Glutamatergic neuron (in vitro differentiated cells): ENCODE results near the gene MSH3. TPM values are rescaled to one million over a fixed set of nuclear protein-coding genes. Genes with fewer than 3 reads are reported as not detected.
"Not testable (repeated sequence)": the region's sequence is repeated elsewhere in the genome, so short reads cannot be mapped to it uniquely, and the experiment has no call there.

Source experiments
- DNase-seq: peaks from one replicate; pipeline ENCODE4 v3.0.0; 2022
- H3K27ac Mint-ChIP-seq: one replicate; pipeline ENCODE4 v1.8.0; 2020; ENCODE audit warnings: mild to moderate bottlenecking, mixed read lengths, inconsistent platforms; ENCODE audit not compliant: unreplicated experiment
- H3K27me3 Mint-ChIP-seq: one replicate; pipeline ENCODE4 v1.8.0; 2020; ENCODE audit warnings: mild to moderate bottlenecking, moderate library complexity, mixed read lengths, inconsistent platforms; ENCODE audit not compliant: unreplicated experiment
- H3K36me3 Mint-ChIP-seq: one replicate; pipeline ENCODE4 v1.8.0; 2020; ENCODE audit warnings: mild to moderate bottlenecking, mixed read lengths, inconsistent platforms; ENCODE audit not compliant: unreplicated experiment
- H3K4me1 Mint-ChIP-seq: one replicate; pipeline ENCODE4 v1.8.0; 2020; ENCODE audit warnings: mild to moderate bottlenecking, low read depth, mixed read lengths, inconsistent platforms; ENCODE audit not compliant: unreplicated experiment
- H3K4me3 Mint-ChIP-seq: one replicate; pipeline ENCODE4 v1.8.0; 2020; ENCODE audit warnings: mild to moderate bottlenecking, mixed read lengths, inconsistent platforms; ENCODE audit not compliant: unreplicated experiment
- H3K9me3 Mint-ChIP-seq: one replicate; pipeline ENCODE4 v1.8.0; 2020; ENCODE audit warnings: mild to moderate bottlenecking, moderate library complexity, mixed read lengths, inconsistent platforms; ENCODE audit not compliant: unreplicated experiment
- total RNA-seq: library from RNA; stranded (reverse); fragmentation: NEBNext Ultra II Directional; extraction: Animal tissue kit (Norgen Biotek cat#: 25700); gene quantifications from one replicate; pipeline ENCODE4 v1.2.1, GENCODE V29; 2021; ENCODE audit not compliant: unreplicated experiment
- TF ChIP-seq, protein P1 (sequence below): fragments of 200-600 bp; sonication (generic); IDR thresholded peaks from one replicate; pipeline ENCODE4 v1.5.0; 2021; ENCODE audit not compliant: partially characterized antibody, unreplicated experiment

Gene MSH3
- total RNA-seq, 1 donor from 2014 or later, result 14.4 TPM

DNA sequence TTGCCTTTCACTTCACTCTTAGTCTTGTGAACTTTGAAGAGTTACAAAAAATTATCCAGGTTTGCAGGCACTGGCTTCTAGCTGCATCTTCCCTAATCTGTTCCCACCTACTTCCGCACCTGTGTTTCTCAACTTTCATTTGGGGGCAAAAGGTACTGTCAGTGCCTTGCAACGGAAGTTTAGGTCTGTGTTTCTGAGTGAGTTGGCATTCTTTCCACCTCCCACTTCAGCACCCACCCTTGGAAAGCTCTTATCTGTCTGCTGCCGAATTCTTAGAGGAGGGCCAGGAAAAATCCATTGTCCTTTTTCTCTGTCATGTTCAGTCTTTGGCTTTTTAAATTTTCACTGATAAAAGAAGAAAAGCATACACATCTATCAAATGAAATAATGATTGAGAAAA is 216.0 kb downstream of the MSH3 start:
- peaks cover 5% of the 10 kb centered on the region for H3K4me1 Mint-ChIP-seq
- no peak for DNase-seq
- no peak overlapping the region for H3K27ac Mint-ChIP-seq
- TF ChIP-seq, protein P1, sequence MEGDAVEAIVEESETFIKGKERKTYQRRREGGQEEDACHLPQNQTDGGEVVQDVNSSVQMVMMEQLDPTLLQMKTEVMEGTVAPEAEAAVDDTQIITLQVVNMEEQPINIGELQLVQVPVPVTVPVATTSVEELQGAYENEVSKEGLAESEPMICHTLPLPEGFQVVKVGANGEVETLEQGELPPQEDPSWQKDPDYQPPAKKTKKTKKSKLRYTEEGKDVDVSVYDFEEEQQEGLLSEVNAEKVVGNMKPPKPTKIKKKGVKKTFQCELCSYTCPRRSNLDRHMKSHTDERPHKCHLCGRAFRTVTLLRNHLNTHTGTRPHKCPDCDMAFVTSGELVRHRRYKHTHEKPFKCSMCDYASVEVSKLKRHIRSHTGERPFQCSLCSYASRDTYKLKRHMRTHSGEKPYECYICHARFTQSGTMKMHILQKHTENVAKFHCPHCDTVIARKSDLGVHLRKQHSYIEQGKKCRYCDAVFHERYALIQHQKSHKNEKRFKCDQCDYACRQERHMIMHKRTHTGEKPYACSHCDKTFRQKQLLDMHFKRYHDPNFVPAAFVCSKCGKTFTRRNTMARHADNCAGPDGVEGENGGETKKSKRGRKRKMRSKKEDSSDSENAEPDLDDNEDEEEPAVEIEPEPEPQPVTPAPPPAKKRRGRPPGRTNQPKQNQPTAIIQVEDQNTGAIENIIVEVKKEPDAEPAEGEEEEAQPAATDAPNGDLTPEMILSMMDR, result no peak
- peaks cover 4% of the 10 kb centered on the region for H3K36me3 Mint-ChIP-seq
- H3K4me3 Mint-ChIP-seq, result no peak overlapping the region
- no peaks in the 10 kb centered on the region for H3K9me3 Mint-ChIP-seq
- H3K27me3 Mint-ChIP-seq, result no peaks in the 10 kb centered on the region

DNA sequence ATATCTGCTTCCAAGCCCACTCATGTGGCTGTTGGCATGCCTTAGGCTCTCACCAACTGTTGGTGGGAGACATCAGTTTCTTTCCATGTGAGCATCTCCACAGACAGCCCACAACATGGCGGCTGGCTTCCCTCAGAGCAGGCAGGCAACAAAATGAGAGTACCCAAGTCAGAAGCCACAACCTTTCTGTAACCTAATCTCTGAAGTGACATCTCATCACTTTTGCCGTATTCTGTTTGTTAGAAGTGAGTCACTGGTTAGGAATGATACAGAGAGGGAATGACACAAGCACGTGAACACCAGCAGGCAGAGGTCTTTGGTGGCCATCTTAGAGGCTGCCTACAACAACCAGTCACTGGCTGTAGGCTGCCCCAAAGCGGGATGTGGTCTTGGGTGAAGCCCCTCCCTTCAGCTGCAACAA is 217.1 kb downstream of the MSH3 start:
- H3K4me1 Mint-ChIP-seq, result peaks cover 4% of the 10 kb centered on the region
- no peak overlapping the region for H3K27ac Mint-ChIP-seq
- peaks cover under 1% of the 10 kb centered on the region for H3K36me3 Mint-ChIP-seq
- H3K27me3 Mint-ChIP-seq, result no peaks in the 10 kb centered on the region
- DNase-seq, result no peak
- H3K9me3 Mint-ChIP-seq, result no peaks in the 10 kb centered on the region
- TF ChIP-seq, protein P1, result no peak
- no peak overlapping the region for H3K4me3 Mint-ChIP-seq

DNA sequence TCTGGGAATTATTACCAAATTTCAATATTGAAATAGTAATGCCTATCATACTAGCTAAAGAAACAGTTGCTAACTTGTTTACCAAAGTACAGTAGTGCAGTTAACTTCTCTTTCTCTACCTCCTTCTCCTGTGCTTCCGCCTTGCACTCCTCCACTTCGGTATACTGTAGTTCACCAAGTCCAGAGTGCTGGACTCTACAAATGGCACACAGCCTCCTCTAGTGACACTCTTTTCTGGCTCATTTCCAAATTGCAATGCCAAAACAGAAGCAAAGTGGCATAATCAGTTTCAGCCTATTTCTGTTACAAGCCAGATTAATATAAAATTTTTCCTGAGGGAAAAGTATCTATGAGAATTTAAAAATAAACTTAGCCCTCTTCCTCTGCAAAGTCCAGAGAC is 219.7 kb downstream of the MSH3 start:
- Mint-ChIP-seq H3K27ac (no peak overlapping the region), H3K9me3 (no peaks in the 10 kb centered on the region), H3K4me3 (no peak overlapping the region), H3K27me3 (no peaks in the 10 kb centered on the region), H3K36me3 (no peaks in the 10 kb centered on the region), H3K4me1 (no peaks in the 10 kb centered on the region)
- DNase-seq, result no peak
- TF ChIP-seq, protein P1, result no peak

DNA sequence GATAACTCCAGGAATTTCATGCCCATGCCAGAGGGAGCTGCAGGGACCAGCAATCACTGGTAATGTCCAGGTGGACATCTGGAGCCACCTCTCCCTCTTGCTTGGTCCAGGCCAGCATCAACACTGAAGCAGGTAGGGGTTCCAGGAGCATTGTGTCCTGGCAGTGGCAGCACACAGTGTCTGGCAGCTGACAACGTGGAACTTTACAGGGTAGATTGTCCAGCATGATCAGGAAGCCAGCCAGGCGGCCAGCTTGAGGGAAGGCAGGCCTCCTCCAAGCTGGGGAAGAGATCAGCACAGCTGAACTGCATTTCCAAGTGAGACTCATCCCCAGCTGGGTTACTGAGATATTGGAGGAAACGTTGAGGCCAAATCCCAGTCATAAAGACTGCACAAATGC is 223.1 kb downstream of the MSH3 start:
- Mint-ChIP-seq H3K27me3 (no peaks in the 10 kb centered on the region), H3K4me1 (no peaks in the 10 kb centered on the region), H3K4me3 (no peak overlapping the region), H3K36me3 (peaks cover 5% of the 10 kb centered on the region), H3K9me3 (no peaks in the 10 kb centered on the region), H3K27ac (no peak overlapping the region)
- TF ChIP-seq, protein P1, result no peak
- DNase-seq, result no peak

DNA sequence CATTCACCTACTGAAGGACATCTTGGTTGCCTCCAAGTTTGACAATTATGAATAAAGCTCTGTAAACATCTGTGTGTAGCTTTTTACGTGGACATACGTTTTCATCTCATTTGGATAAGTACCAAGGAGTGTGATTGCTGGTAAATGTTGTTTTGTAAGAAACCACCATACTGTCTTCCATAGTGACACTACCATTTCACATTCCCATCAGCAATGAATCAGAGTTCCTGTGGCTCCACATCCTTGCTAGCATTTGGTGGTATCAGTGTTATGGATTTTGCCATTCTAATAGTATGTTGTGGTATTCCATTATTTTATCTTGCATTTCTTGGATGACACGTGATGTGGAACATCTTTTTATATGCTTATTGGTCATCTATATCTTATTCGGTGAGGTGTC is 227.3 kb downstream of the MSH3 start:
- H3K4me3 Mint-ChIP-seq, result no peak overlapping the region
- H3K27me3 Mint-ChIP-seq, result no peaks in the 10 kb centered on the region
- H3K36me3 Mint-ChIP-seq, result peaks cover 5% of the 10 kb centered on the region

DNA sequence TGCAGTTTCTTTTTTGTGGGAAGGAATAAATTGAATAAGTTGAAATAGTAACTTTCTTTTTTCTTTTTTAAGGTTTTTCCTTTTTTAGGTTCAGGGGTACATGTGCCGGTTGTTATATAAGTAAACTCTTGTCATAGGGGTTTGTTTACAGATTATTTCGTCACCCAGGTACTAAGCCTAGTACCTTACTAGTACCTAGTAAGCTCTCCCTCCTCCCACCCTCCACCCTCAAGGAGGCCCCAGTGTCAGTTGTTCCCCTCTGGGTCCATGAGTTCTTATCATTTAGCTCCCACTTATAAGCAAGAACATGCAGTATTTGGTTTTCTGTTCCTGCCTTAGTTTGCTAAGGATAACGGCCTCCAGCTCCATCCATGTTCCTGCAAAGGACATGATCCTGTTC is 228.9 kb downstream of the MSH3 start:
- H3K27ac Mint-ChIP-seq, result not testable (repeated sequence)

More for the DNA sequence above, 227.3 kb downstream of the MSH3 start:
- TF ChIP-seq, protein P1, result no peak
- Mint-ChIP-seq H3K9me3 (no peaks in the 10 kb centered on the region), H3K4me1 (peaks cover 6% of the 10 kb centered on the region), H3K27ac (no peak overlapping the region)
- DNase-seq, result no peak

More for the DNA sequence above, 228.9 kb downstream of the MSH3 start:
- DNase-seq, H3K9me3 Mint-ChIP-seq, H3K4me1 Mint-ChIP-seq, H3K4me3 Mint-ChIP-seq, H3K36me3 Mint-ChIP-seq, H3K27me3 Mint-ChIP-seq: not testable (repeated sequence)
